Stimulated activated CD8-positive, alpha-beta memory T cell treated with anti-CD3 and anti-CD28 coated beads, Interleukin-2, amount 100 ng/mL, for 1 hour (primary cell): ENCODE measurements around the gene IFT25.

Source experiments
- DNase-seq, 2 donors: peaks; one replicate each; pipeline ENCODE4 v3.0.0-alpha.2; 2020; ENCODE audit warnings: low read depth in 2 of 2

The IFT25 gene

DNA sequence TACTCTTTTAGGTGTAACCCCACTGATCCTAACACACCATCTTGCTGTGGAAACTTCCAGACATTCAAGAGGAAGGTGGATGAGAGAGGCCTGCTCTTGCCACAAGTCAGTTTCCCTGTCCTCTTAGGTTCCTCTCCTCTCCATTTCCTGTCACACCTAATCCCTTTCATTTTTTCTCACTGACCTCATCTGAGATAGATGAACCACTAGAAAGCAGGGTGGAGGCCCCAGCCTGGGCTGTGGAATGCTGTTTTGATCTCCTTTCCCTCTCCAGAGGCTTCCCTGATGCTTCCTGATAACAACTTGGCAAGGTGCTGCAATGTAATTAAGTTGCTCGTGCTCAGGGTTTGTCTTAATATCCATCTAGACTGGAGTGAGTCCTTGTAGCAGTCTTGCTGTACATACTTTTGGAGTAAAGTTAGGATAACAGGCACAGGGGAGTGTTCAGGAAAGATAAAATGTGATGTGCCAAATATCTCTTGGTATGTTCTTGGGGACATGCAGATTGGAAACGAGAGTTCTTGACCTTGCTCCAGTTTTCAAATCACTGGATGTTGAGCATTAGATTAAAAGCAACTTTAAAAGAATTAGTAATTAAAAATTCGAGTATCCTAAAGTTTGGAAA is 11.8 kb upstream of the IFT25 start:
- DNase-seq = no peak

- no peak for DNase-seq
Measured at GRCh38 chr1:53956308-53957168, 11.0 kb upstream of the IFT25 start.

GRCh38 chr1:53954128-53954527 is 8.6 kb upstream of the IFT25 start:
- DNase-seq = no peak

DNA sequence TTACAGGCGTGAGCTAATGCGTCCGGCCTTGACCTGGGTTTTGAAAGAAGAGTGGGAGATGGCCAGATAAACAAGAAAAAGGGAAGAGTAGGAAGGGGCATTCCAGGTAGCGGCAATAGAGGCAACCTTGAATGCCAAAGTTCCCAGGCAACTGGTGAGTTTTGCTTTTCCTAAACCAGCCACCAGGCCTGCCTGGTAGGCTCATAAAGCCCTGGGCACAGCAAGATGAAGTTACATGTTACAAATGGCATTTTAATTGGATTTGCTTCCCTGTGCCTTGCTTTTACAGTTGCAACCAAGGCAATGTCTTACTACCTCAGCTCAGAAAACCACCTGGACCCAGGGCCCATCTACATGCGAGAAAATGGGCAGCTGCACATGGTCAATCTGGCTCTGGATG is 6.2 kb upstream of the IFT25 start:
- DNase-seq = no peak

DNA sequence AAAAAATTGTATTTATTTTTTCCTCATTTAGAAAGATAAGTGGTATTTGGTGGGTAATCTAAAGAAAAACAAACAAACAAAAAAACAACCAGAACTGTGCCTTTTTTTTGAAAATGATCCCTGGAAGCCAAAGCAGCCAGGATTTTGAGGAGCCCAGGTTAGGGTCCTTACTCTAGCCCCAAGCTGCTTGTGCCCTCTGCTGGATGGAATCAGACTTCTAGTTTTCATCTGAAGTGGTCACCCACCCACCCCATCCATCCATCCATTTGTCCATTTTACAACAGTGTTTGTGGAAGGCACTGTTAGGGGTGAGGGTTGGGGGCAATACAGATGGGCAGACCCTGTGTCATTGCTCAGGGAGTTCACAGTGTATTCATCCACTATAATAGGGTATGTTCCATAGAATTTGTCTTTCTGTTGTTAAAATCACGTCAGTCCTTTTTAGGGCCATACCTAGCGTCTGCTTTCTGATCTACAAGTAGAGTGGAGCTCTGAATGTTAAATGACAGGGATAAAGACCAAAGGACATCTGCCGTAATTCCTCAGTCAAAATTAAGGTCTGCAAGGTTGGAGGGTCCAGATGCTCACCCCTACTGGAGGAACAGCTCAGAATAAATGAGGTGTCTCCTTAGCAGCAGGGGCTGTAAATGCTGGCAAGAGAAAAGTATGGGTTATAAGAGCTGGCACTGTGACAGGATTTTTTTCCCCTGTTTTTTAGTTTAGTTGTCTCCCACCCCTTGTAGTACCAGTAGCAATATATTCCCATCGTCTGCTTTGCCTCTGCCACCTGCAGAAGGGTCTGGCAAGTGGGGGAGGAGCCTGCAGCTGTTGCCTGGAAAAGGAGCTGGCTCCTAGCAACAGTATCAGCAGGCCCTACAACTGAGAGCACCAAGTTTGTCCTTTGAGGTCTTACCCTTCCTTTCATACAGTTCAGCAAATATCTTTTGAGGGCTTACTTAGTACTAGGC is 3.8 kb upstream of the IFT25 start:
- DNase-seq = no peak

DNA sequence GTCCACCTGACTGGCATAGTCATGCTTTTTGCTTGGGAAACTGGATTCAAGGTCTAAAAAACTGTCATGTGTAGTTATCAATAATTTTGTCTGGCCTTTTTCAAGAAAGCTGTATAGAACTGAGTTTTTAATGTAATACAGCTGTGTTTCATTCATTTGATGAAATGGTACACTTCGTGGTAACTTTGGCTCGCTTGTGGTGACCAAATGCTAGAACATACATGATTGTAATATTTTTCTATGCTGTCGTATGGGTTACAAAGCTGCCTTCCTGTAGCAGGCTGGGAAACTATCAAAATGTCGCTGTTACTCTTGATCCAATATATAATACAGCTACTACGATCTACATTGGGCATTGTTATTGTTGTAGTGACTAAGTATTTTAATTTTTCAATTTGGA is 2.8 kb upstream of the IFT25 start:
- no peak for DNase-seq

DNA sequence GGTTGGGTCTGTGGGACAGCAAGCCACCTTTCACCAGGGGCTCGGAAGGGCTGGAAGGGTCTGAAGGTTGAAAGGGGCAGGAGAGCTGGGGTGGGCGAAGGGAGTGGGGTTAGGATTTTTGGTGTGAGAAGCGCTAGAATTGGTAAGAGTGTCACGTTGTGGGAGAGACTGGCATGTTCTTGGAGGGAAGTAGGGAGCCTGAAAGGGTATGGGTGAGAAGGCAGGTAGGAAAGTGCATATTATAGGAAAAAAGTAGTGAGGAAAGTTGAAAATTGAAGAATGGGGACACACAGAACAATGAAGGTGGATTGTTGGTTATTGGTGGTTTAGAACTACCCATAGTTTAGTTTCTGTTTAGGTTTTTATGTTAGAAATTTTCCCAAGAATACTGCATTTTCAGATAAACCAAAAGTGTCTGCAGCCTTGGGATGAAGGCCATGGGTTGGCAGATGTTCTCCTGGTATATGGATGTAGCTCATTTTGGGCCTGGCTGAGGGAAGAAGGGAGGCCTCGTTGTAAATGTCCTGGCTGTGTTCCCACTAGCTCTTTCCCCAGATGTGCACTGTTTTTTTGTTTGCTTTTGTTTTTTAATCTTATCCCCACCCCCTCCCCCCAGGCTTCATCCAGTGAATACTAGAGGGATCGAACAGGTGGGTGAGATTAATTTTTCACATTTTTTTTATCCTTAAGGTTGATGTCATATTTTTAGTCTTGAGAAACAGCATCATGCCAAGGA is 1.8 kb upstream of the IFT25 start:
- DNase-seq = no peak

DNA sequence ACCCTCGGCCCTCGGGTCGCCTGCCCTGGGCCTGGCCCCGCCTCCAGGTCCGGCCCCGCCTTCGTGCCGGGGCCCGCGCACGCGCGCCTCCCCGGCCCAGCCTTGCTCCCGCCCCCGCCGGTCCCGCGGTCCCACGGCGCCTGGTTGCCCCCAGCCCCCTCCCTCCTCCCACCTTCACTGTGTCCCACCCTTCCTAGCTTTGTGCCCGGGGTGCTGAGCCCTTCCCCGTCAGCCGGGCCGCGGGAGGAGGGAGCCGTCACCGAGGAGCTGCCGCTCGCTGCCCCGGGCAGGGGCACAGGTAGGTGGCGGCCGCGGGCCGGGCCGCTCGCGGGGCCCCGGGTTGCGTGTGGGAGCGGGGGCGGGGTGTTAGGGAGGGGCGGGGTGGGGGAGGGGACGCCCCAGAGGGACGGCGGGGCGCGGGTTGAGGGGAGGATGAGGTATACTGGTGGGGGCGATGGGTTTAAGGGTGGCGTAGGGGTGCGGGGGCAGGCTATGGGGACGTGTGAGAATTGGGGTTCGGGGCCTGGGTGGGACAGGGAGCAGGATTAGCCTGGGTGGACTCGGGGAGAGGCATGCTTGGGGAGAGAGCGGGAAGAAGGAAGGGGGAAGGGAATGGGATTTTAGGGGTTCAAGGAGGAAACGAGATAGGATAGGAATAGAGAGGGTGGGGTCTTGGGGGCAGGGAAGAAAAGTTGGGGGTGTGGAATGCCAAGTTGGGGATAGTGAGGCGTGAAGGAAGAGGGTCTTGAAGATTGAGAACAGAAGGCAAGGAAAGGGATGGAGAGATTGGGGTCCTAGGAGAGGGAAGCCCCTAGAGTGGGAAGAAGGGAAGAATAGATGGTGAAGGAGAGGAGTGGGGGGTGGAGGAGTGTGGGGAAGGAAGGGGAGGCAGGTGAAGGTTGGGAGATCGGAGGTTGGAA is 1.0 kb upstream of the IFT25 start, which contains the start of gene LRRC42:
TSS of gene LRRC42 (plus strand) at position 99 of the 920 bp plus-strand sequence. CDS start 5,650 bp downstream, outside the sequence.
- no peak for DNase-seq

GRCh38 chr1:53945183-53945432 is 391 bp downstream of the IFT25 start:
- DNase-seq = no peak

DNA sequence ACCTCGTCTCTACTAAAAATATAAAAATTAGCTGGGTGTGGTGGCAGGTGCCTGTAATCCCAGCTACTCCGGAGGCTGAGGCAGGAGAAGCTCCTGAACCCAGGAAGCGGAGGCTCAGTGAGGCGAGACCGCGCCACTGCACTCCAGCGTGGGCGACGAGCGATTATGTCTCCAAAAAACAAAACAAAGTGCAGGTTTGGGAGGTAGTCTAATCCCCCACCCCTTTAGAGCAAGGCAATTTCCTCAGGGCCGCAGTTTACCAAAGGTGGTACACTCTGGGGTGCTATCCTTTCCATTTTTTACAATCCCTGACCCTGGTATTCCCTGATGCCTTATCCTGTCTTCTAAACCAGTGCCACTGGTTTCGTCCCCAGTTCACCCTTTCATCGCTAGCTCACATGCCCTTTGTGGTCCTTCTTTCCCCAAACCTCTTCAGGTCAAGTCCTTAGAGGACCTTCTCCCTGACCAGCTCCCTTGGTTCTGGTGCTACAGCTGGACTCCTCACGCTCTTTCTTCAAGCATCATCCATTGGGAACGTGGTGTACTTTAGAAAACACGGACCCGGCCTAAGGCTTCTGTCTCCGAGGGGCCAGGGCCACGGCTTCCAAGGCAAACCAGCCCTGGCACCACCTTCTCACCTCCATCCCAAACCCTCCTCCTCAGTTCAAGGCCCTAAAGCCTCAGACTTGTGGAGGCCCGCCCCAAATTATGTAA is 873 bp downstream of the IFT25 start:
- no peak for DNase-seq

DNA sequence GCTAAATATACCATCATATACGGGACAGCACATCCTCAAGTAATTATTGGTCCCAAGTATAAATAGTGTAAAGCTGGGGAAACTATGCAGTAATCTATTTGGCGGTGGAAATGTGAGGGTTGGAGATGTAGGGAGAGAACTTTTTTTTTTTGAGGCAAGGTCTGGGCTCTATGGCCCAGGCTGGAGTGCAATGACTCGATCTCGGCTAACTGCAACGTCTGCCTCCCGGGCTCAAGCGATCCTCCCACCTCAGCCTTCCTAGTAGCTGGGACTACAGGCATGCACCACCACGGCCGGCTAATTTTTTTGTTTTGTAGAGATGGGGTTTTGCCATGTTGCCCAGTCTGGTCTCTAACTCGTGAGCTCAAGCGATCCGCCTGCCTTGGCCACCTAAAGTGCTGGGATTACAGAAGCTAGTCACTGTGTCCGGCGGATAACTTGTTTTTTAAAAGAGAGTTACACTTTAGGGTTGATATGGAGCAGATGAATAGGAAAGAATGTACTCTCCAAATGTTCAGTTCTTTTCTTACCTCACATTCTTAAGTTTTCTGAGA is 1.9 kb downstream of the IFT25 start:
- DNase-seq = no peak

DNA sequence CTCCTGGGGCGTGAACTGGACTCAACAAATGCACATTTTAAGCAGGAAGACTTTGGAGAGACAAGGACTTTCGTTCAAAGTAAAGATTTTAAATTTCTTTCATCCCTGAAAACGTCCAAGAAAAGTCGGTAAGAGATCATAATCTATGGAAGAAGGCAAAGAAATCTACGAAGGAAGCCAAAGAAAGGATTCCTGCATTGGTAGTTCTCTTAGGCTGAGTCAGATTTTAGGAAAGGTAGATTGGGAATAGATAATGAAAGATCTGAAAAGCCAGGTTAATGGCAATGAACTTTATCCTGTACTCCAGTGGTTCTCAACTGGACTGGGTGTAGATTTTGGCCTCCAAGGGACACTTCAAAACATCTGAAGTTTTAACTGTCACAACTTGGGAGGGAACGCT is 2.4 kb downstream of the IFT25 start:
- no peak for DNase-seq

- no peak for DNase-seq
Measured at GRCh38 chr1:53942127-53942957, 3.2 kb downstream of the IFT25 start.

GRCh38 chr1:53938136-53938830 is 7.2 kb downstream of the IFT25 start:
- DNase-seq = no peak

GRCh38 chr1:53936430-53936829 is 9.1 kb downstream of the IFT25 start:
- no peak for DNase-seq

DNA sequence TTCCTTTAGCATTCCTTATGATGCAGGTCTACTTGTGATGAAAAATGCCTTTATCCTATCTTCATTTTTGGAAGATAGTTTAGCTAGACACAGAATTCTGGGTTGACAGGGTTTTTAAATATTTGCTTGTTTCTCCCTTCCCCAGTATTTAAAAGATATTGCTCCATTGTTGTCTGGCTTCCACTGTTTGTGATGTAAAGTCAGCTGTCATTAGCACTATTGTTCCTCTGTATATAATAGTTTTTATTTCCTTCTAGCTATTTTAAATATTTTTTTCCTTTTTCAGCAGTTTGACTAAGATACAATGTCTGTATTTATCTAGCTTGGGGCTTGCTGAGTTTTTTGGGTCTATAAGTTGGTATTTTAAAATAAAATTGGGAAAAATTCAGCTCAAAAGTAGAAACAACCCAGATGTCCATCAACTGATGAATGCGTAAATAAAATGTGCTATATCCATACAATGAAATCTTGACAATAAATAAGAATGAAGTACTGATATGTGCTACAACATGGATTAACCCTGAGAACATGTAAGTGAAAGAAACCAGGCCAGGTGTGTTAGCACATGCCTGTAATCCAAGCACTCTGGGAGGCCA is 11.2 kb downstream of the IFT25 start:
- DNase-seq = no peak

DNA sequence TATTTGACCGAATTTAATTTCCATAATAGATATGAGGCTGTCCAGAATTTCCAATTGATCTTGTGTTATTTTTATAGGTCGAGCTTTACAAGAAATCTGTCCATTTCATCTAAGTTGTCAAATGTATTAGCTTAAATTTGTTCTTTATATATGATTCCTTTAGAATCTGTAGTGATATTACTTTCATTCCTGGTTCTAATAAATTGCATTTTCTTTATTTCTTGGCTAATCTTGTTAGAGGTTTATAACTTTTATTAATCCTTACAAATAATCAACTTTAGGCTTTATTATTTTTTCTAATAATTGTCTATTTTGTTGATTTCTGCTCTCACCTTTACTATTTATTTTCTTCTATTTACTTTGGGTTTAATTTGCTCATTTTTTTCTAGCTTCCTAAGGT is 14.0 kb downstream of the IFT25 start:
- DNase-seq = no peak

GRCh38 chr1:53930932-53931331 is 14.6 kb downstream of the IFT25 start:
- no peak for DNase-seq
